PFSK-1 (cell line): ENCODE measurements around the gene SHQ1.

ENCODE experiments used
- POLR2AphosphoS5 ChIP-seq: IDR thresholded peaks from 2 replicates; pipeline ENCODE4 v1.6.1; 2012; ENCODE audit warnings: low read depth, mild to moderate bottlenecking, control low read depth, low read length, moderate library complexity
- REST ChIP-seq, 2 experiments: IDR thresholded peaks; 2 replicates each; pipeline versions ENCODE4 v1.6.1 to v1.8.0; 2011 to 2012; ENCODE audit warnings: low read depth in 2 of 2, low read length in 2 of 2, control low read depth in 1 of 2, inconsistent platforms in 1 of 2, mild to moderate bottlenecking in 1 of 2, moderate library complexity in 1 of 2; ENCODE audit not compliant: insufficient read depth in 1 of 2
- SIN3A ChIP-seq: IDR thresholded peaks from 2 replicates; pipeline ENCODE4 v1.6.1; 2012; ENCODE audit warnings: mild to moderate bottlenecking, low read length, moderate library complexity, borderline replicate concordance; ENCODE audit not compliant: insufficient read depth
- TAF1 ChIP-seq: IDR thresholded peaks from 2 replicates; pipeline ENCODE4 v1.6.1; 2012; ENCODE audit warnings: low read length, control low read depth, borderline replicate concordance; ENCODE audit not compliant: insufficient read depth

DNA sequence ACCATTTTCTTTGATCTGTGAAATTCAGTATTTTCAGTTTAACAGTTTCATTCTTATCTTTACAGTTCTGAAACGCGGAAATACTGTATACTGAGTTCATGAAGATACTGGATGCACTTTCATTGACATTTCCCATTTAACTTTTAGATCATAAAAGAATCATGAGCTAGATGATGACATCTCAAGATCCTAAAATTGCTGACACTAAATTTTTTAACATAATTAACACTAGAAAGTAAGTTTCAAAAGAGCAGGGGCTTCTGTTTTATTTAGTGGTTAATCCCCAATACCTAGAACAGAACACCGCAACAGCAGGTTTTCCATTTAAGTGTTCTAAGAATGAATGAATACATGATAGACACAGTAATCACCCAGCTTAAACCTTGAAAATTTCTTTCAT is 54.2 kb downstream of the SHQ1 start:
- TF ChIP-seq POLR2AphosphoS5, result no peak
- TF ChIP-seq REST (IDR thresholded peaks at IDR 0.05; ENCODE audit: insufficient read depth in 1 of 2, low read depth in 2 of 2, low read length in 2 of 2), result no peak
- TF ChIP-seq TAF1, result no peak
- no peak for TF ChIP-seq SIN3A
